CD4-positive, CD25-positive, alpha-beta regulatory T cell (primary cell): ENCODE results near the gene KCNAB2. TPM values are rescaled to one million over a fixed set of nuclear protein-coding genes. Genes with fewer than 3 reads are reported as not detected.
"Not testable (repeated sequence)": the region's sequence is repeated elsewhere in the genome, so short reads cannot be mapped to it uniquely, and the experiment has no call there.

Source experiments
- ATAC-seq, 2 donors: fragments of 150-1000 bp; cut with Tn5 transposase; one replicate each; pipeline ENCODE4 v1.10.0; 2021; ENCODE audit warnings: low read depth in 2 of 2, moderate number of reproducible peaks in 2 of 2, moderate library complexity in 1 of 2
- DNase-seq, 3 donors: peaks; one replicate each; pipeline versions ENCODE4 v3.0.0 to v3.0.0-alpha.2; 2012 to 2022; ENCODE audit warnings: mixed read lengths in 1 of 3
- H3K27ac ChIP-seq: one replicate; pipeline ENCODE4 v1.7.0; 2013; ENCODE audit warnings: mild to moderate bottlenecking, low read length; ENCODE audit not compliant: insufficient read depth, poor library complexity, severe bottlenecking
- H3K27me3 ChIP-seq: one replicate; pipeline ENCODE4 v1.7.0; 2013; ENCODE audit warnings: low read length; ENCODE audit not compliant: control insufficient read depth, insufficient read depth
- H3K36me3 ChIP-seq: one replicate; pipeline ENCODE4 v1.7.0; 2013; ENCODE audit warnings: mild to moderate bottlenecking, low read length, moderate library complexity; ENCODE audit not compliant: control insufficient read depth, insufficient read depth
- H3K4me1 ChIP-seq: 2 replicates; pipeline ENCODE4 v1.7.0; 2013; ENCODE audit warnings: mild to moderate bottlenecking, low read length; ENCODE audit not compliant: insufficient read depth, control insufficient read depth, poor library complexity, severe bottlenecking
- H3K4me3 ChIP-seq: one replicate; pipeline ENCODE4 v1.7.0; 2013; ENCODE audit warnings: low read depth, mild to moderate bottlenecking, low read length, moderate library complexity
- H3K9me3 ChIP-seq, 2 experiments: 1 replicate in 1 of 2; 2 replicates in 1 of 2; pipeline ENCODE4 v1.7.0; 2013; ENCODE audit warnings: low read length in 2 of 2, mild to moderate bottlenecking in 1 of 2, moderate library complexity in 1 of 2; ENCODE audit not compliant: control insufficient read depth in 2 of 2
- H3K27ac Mint-ChIP-seq, 3 donors: one replicate each; pipeline ENCODE4 v1.8.0; 2020 to 2022; ENCODE audit warnings: mild to moderate bottlenecking in 3 of 3, mixed read lengths in 3 of 3, moderate library complexity in 2 of 3
- H3K27me3 Mint-ChIP-seq: one replicate; pipeline ENCODE4 v1.8.0; 2022; ENCODE audit warnings: mild to moderate bottlenecking, mixed read lengths
- H3K36me3 Mint-ChIP-seq: one replicate; pipeline ENCODE4 v1.8.0; 2020; ENCODE audit warnings: mixed read lengths
- H3K4me1 Mint-ChIP-seq, 4 donors: one replicate each; pipeline ENCODE4 v1.8.0; 2020 to 2022; ENCODE audit warnings: mixed read lengths in 4 of 4, mild to moderate bottlenecking in 1 of 4
- H3K4me3 Mint-ChIP-seq, 4 donors: one replicate each; pipeline ENCODE4 v1.8.0; 2020 to 2022; ENCODE audit warnings: mild to moderate bottlenecking in 4 of 4, mixed read lengths in 4 of 4, moderate library complexity in 3 of 4
- H3K9me3 Mint-ChIP-seq, 7 donors: one replicate each; pipeline ENCODE4 v1.8.0; 2020 to 2022; ENCODE audit warnings: mixed read lengths in 7 of 7, mild to moderate bottlenecking in 3 of 7, moderate library complexity in 2 of 7
- polyA plus RNA-seq, 4 donors: library from polyadenylated mRNA; unstranded; fragments of 300-500 nt; fragmentation: Illumina TruSeq; gene quantifications; one replicate each; pipeline ENCODE4 v1.2.3, GENCODE V29; 2021
- total RNA-seq: library from RNA; stranded (reverse); gene quantifications from one replicate; pipeline ENCODE4 v1.2.3, GENCODE V29; 2022

KCNAB2 gene
- total and polyA plus RNA-seq, 5 donors from 2014 or later: 21.2 to 244 (median 28.0) TPM

GRCh38 chr1:6072774-6073479 is 27.2 kb downstream of the KCNAB2 start:
- Histone ChIP-seq H3K4me3 (no peak overlapping the region), H3K27me3 (no peaks in the 10 kb centered on the region), H3K9me3 (no peaks in the 10 kb centered on the region), H3K27ac (no peak overlapping the region), H3K4me1 (no peaks in the 10 kb centered on the region), H3K36me3 (peaks cover 51% of the 10 kb centered on the region)
- peaks cover 9% of the 10 kb centered on the region for H3K36me3 Mint-ChIP-seq
- no peaks in the 10 kb centered on the region for H3K27me3 Mint-ChIP-seq
- no peak overlapping the region for H3K4me3 Mint-ChIP-seq
- ATAC-seq (no peak), DNase-seq (no peak)
- H3K9me3 Mint-ChIP-seq: no peaks in the 10 kb centered on the region
- no peak overlapping the region for H3K27ac Mint-ChIP-seq
- H3K4me1 Mint-ChIP-seq: peaks cover 0 to 11% (median 7%) of the 10 kb centered on the region in 4 donors

GRCh38 chr1:6073480-6074053 is 27.9 kb downstream of the KCNAB2 start:
- Mint-ChIP-seq H3K4me1 (peaks cover 0 to 11% (median 8%) of the 10 kb centered on the region in 4 donors), H3K27ac (no peak overlapping the region), H3K36me3 (peaks cover 9% of the 10 kb centered on the region), H3K9me3 (no peaks in the 10 kb centered on the region), H3K4me3 (no peak overlapping the region), H3K27me3 (no peaks in the 10 kb centered on the region)
- no peak overlapping the region for H3K27ac ChIP-seq
- H3K9me3 ChIP-seq: no peaks in the 10 kb centered on the region
- peaks cover 53% of the 10 kb centered on the region for H3K36me3 ChIP-seq
- no peaks in the 10 kb centered on the region for H3K4me1 ChIP-seq
- no peaks in the 10 kb centered on the region for H3K27me3 ChIP-seq
- DNase-seq: no peak
- ATAC-seq: no peak
- no peak overlapping the region for H3K4me3 ChIP-seq

- Mint-ChIP-seq H3K36me3 (peaks cover 10% of the 10 kb centered on the region), H3K27ac (no peak overlapping the region)
- H3K36me3 ChIP-seq: peaks cover 59% of the 10 kb centered on the region
Measured at GRCh38 chr1:6074192-6074901, 28.7 kb downstream of the KCNAB2 start.

GRCh38 chr1:6075748-6076147 is 30.1 kb downstream of the KCNAB2 start:
- Mint-ChIP-seq H3K4me3 (no peak overlapping the region), H3K27me3 (no peaks in the 10 kb centered on the region), H3K9me3 (no peaks in the 10 kb centered on the region), H3K4me1 (peaks cover 0 to 7% (median 3%) of the 10 kb centered on the region in 4 donors), H3K27ac (peak overlapping the region in 2 of 3 donors; percentile 54 to 79), H3K36me3 (peaks cover 16% of the 10 kb centered on the region)
- Histone ChIP-seq H3K9me3 (no peaks in the 10 kb centered on the region), H3K27me3 (no peaks in the 10 kb centered on the region), H3K4me3 (no peak overlapping the region), H3K27ac (no peak overlapping the region), H3K36me3 (peaks cover 71% of the 10 kb centered on the region), H3K4me1 (no peaks in the 10 kb centered on the region)
- ATAC-seq (no peak), DNase-seq (peak in 1 of 3 donors; percentile 28)

More at GRCh38 chr1:6074192-6074901, 28.7 kb downstream of the KCNAB2 start:
- no peaks in the 10 kb centered on the region for H3K27me3 ChIP-seq
- DNase-seq (no peak), ATAC-seq (no peak)
- no peaks in the 10 kb centered on the region for H3K4me1 ChIP-seq
- H3K27ac ChIP-seq: no peak overlapping the region
- H3K4me3 Mint-ChIP-seq: no peak overlapping the region
- H3K9me3 Mint-ChIP-seq: no peaks in the 10 kb centered on the region
- no peaks in the 10 kb centered on the region for H3K9me3 ChIP-seq
- no peaks in the 10 kb centered on the region for H3K27me3 Mint-ChIP-seq
- H3K4me1 Mint-ChIP-seq: peaks cover 0 to 10% (median 7%) of the 10 kb centered on the region in 4 donors
- no peak overlapping the region for H3K4me3 ChIP-seq

- H3K27ac Mint-ChIP-seq, H3K4me3 ChIP-seq: not testable (repeated sequence)
Measured at GRCh38 chr1:6077061-6077460, 31.4 kb downstream of the KCNAB2 start.

GRCh38 chr1:6077506-6077905 is 31.8 kb downstream of the KCNAB2 start:
- peaks cover 82% of the 10 kb centered on the region for H3K36me3 ChIP-seq
- ATAC-seq (no peak), DNase-seq (no peak)
- H3K27me3 Mint-ChIP-seq: no peaks in the 10 kb centered on the region
- no peak overlapping the region for H3K27ac ChIP-seq
- H3K27me3 ChIP-seq: no peaks in the 10 kb centered on the region
- H3K4me1 ChIP-seq: no peaks in the 10 kb centered on the region
- H3K4me3 ChIP-seq: no peak overlapping the region
- H3K9me3 Mint-ChIP-seq: no peaks in the 10 kb centered on the region
- H3K9me3 ChIP-seq: no peaks in the 10 kb centered on the region
- H3K27ac Mint-ChIP-seq: no peak overlapping the region
- peaks cover 16% of the 10 kb centered on the region for H3K36me3 Mint-ChIP-seq
- H3K4me1 Mint-ChIP-seq: peaks cover 0 to 5% (median 2%) of the 10 kb centered on the region in 4 donors
- H3K4me3 Mint-ChIP-seq: no peak overlapping the region

More at GRCh38 chr1:6077061-6077460, 31.4 kb downstream of the KCNAB2 start:
- H3K27me3 Mint-ChIP-seq, H3K27me3 ChIP-seq, ATAC-seq, H3K4me1 ChIP-seq, DNase-seq, H3K4me3 Mint-ChIP-seq, H3K4me1 Mint-ChIP-seq, H3K9me3 ChIP-seq, H3K9me3 Mint-ChIP-seq, H3K27ac ChIP-seq: not testable (repeated sequence)
- peaks cover 16% of the 10 kb centered on the region for H3K36me3 Mint-ChIP-seq
- peaks cover 79% of the 10 kb centered on the region for H3K36me3 ChIP-seq

GRCh38 chr1:6077919-6078318 is 32.2 kb downstream of the KCNAB2 start:
- H3K27me3 Mint-ChIP-seq: no peaks in the 10 kb centered on the region
- no peak overlapping the region for H3K4me3 ChIP-seq
- peaks cover 0 to 5% (median 2%) of the 10 kb centered on the region in 4 donors for H3K4me1 Mint-ChIP-seq
- H3K4me1 ChIP-seq: no peaks in the 10 kb centered on the region
- H3K4me3 Mint-ChIP-seq: no peak overlapping the region
- DNase-seq (no peak), ATAC-seq (no peak)
- peaks cover 84% of the 10 kb centered on the region for H3K36me3 ChIP-seq
- no peak overlapping the region for H3K27ac Mint-ChIP-seq
- H3K9me3 ChIP-seq: no peaks in the 10 kb centered on the region
- H3K27ac ChIP-seq: no peak overlapping the region
- H3K9me3 Mint-ChIP-seq: no peaks in the 10 kb centered on the region
- H3K36me3 Mint-ChIP-seq: peaks cover 16% of the 10 kb centered on the region
- no peaks in the 10 kb centered on the region for H3K27me3 ChIP-seq
